OCI-LY7 (cell line): ENCODE measurements around the gene NFAM1. TPM values are rescaled to one million over a fixed set of nuclear protein-coding genes. Genes with fewer than 3 reads are reported as not detected.

Source experiments
- BruUV-seq: library from RNA; stranded (reverse); fragments of 400-500 nt; replicated peaks from 2 replicates; lab custom pipeline; 2021; lab: Mats Ljungman, UMichigan
- CTCF ChIA-PET: fragments of 300-600 bp; sonication (Branson Sonifier 250); formaldehyde crosslinking; loops from one replicate; lab custom pipeline; 2022; ENCODE audit warnings: antibody characterized with exemption; ENCODE audit not compliant: unreplicated experiment; lab: Charles Lee
- POLR2A ChIA-PET: fragments of 300-600 bp; sonication (Branson Sonifier 250); formaldehyde crosslinking; loops from one replicate; lab custom pipeline; 2022; ENCODE audit warnings: antibody characterized with exemption; lab: Charles Lee
- DNase-seq: peaks from one replicate; pipeline ENCODE4 v3.0.0-alpha.2; 2015; ENCODE audit warnings: low spot score
- H2AFZ ChIP-seq: fragments of 200-600 bp; sonication (generic), shearing (Covaris generic); 2 replicates; pipeline ENCODE4 v1.6.1; 2014; ENCODE audit warnings: mild to moderate bottlenecking, antibody characterized with exemption, low read length, moderate library complexity
- H3K27ac ChIP-seq: fragments of 200-600 bp; sonication (generic); 2 replicates; pipeline ENCODE4 v1.5.1; 2014; ENCODE audit warnings: mixed run types, low read depth, mild to moderate bottlenecking, moderate library complexity, low read length, inconsistent platforms; ENCODE audit not compliant: poor library complexity, severe bottlenecking
- H3K36me3 ChIP-seq: fragments of 200-600 bp; sonication (generic); 2 replicates; pipeline ENCODE4 v1.6.1; 2014; ENCODE audit warnings: mild to moderate bottlenecking, antibody characterized with exemption, low read length, moderate library complexity, mixed read lengths; ENCODE audit not compliant: insufficient read depth
- H3K4me1 ChIP-seq: fragments of 200-600 bp; sonication (generic); 2 replicates; pipeline ENCODE4 v1.5.1; 2014; ENCODE audit warnings: mild to moderate bottlenecking, low read length; ENCODE audit not compliant: insufficient read depth, poor library complexity, severe bottlenecking
- H3K4me2 ChIP-seq: fragments of 200-600 bp; sonication (generic); 2 replicates; pipeline ENCODE4 v1.6.1; 2014; ENCODE audit warnings: mild to moderate bottlenecking, low read length
- H3K4me3 ChIP-seq: fragments of 200-600 bp; sonication (generic); 2 replicates; pipeline ENCODE4 v1.5.1; 2014; ENCODE audit warnings: mild to moderate bottlenecking, low read depth, low read length; ENCODE audit not compliant: poor library complexity, severe bottlenecking
- H3K79me2 ChIP-seq: fragments of 200-600 bp; sonication (generic); 2 replicates; pipeline ENCODE4 v1.6.1; 2016; ENCODE audit warnings: low read depth, mild to moderate bottlenecking, low read length, moderate library complexity, mixed read lengths; ENCODE audit not compliant: insufficient read depth
- H3K9me2 ChIP-seq: fragments of 200-600 bp; sonication (generic); 2 replicates; pipeline ENCODE4 v1.6.1; 2016; ENCODE audit warnings: mild to moderate bottlenecking, low read length, mixed read lengths; ENCODE audit not compliant: insufficient read depth
- H3K9me3 ChIP-seq: fragments of 200-600 bp; sonication (generic); 2 replicates; pipeline ENCODE4 v1.6.1; 2014; ENCODE audit warnings: mild to moderate bottlenecking, mixed run types, low read length, mixed read lengths
- H4K20me1 ChIP-seq: fragments of 200-600 bp; sonication (generic); 2 replicates; pipeline ENCODE4 v1.6.1; 2014; ENCODE audit warnings: mild to moderate bottlenecking, antibody characterized with exemption, low read length, moderate library complexity, mixed read lengths; ENCODE audit not compliant: insufficient read depth
- EZH2phosphoT487 ChIP-seq: fragments of 200-600 bp; sonication (generic); IDR thresholded peaks from 2 replicates; pipeline ENCODE4 v1.6.1; 2018; ENCODE audit warnings: low read depth, borderline replicate concordance, mild to moderate bottlenecking, mixed run types, antibody characterized with exemption, low read length, moderate library complexity, mixed read lengths
- intact Hi-C: fragments of 100-400 bp; cut with micrococcal nuclease; formaldehyde crosslinking; loops from one replicate; pipeline ENCODE4 v1.10.0; 2022; ENCODE audit not compliant: unreplicated experiment
- total RNA-seq, 2 experiments: library from RNA; depleted of rRNA in 1 of 2; stranded (reverse); fragments of >200 nt in 1 of 2; shearing (Covaris generic) in 1 of 2; gene quantifications; 2 replicates each; pipeline ENCODE4 v1.2.3, GENCODE V29; 2014 to 2022
- TF ChIP-seq, protein P1 (sequence below): fragments of 200-600 bp; sonication (generic); conservative IDR thresholded peaks from 2 replicates; pipeline ENCODE4 v1.5.1; 2014; ENCODE audit warnings: mild to moderate bottlenecking, antibody characterized with exemption, low read length, moderate library complexity, mixed read lengths

NFAM1 gene
- total RNA-seq, 2 experiments from 2014 or later: 0.16 to 0.88 TPM

DNA sequence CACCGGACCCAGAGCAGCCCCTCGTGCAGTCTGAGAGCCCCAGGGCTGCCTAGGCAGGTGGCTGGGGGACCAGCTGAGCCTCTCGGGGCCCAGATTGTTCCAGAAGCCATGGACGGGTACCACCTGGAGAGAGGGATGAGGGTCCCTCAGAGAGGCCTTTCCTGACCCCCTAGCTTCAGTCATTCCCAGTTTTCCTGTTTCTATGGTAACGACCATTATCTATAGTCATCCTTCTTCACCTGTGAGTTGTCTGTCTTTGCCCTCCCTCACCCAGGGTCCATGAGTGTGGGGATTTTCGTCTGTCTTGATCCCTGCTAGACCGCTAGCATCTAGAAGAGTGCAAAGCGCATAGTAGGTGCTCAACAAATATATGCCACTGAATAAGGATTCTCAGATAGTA lies 85.5 kb downstream of the NFAM1 start:
- H3K9me3 ChIP-seq: no peaks in the 10 kb centered on the region
- no peaks in the 10 kb centered on the region for H3K79me2 ChIP-seq
- no peak overlapping the region for H3K27ac ChIP-seq
- no peak overlapping the region for H2AFZ ChIP-seq
- intact Hi-C loops: no loop called here
- ChIA-PET CTCF (no interaction called here), POLR2A (no interaction called here)
- H3K36me3 ChIP-seq: no peaks in the 10 kb centered on the region
- TF ChIP-seq, protein P1, sequence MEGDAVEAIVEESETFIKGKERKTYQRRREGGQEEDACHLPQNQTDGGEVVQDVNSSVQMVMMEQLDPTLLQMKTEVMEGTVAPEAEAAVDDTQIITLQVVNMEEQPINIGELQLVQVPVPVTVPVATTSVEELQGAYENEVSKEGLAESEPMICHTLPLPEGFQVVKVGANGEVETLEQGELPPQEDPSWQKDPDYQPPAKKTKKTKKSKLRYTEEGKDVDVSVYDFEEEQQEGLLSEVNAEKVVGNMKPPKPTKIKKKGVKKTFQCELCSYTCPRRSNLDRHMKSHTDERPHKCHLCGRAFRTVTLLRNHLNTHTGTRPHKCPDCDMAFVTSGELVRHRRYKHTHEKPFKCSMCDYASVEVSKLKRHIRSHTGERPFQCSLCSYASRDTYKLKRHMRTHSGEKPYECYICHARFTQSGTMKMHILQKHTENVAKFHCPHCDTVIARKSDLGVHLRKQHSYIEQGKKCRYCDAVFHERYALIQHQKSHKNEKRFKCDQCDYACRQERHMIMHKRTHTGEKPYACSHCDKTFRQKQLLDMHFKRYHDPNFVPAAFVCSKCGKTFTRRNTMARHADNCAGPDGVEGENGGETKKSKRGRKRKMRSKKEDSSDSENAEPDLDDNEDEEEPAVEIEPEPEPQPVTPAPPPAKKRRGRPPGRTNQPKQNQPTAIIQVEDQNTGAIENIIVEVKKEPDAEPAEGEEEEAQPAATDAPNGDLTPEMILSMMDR: no peak
- TF ChIP-seq EZH2phosphoT487: no peak
- H3K4me1 ChIP-seq: no peaks in the 10 kb centered on the region
- no TSS peak for BruUV-seq
- no peaks in the 10 kb centered on the region for H4K20me1 ChIP-seq
- no peak overlapping the region for H3K4me3 ChIP-seq
- DNase-seq: no peak
- no peaks in the 10 kb centered on the region for H3K9me2 ChIP-seq
- no peak overlapping the region for H3K4me2 ChIP-seq

DNA sequence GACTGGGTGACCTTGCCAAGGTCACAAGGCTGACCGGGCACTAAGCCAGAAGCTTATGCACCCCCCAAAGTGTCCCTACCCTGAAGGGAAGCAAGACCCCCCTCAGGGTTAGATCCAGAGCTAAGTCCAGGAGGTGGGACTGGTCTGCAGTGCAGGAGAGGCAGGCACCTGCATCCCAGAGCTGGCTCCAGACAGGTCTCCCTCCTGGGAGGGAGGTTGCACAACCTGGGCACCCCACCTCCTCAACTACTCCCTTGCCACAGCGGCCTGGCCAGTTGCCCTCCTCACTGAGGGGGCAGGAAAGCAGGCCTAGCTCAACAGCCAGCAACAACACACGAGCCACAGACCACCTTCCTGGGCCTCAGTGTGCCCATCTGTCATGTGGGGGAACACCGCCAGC lies 86.7 kb downstream of the NFAM1 start:
- no peak overlapping the region for H2AFZ ChIP-seq
- TF ChIP-seq, protein P1: no peak
- TF ChIP-seq EZH2phosphoT487: no peak
- no TSS peak for BruUV-seq
- H3K9me3 ChIP-seq: no peaks in the 10 kb centered on the region
- H3K36me3 ChIP-seq: no peaks in the 10 kb centered on the region
- ChIA-PET POLR2A (interaction anchor here (0.6 kb wide), 1 partner anchor 283 kb away, joined by 3 read pairs; no protein-coding TSS in a partner anchor), CTCF (no interaction called here)
- H3K27ac ChIP-seq: no peak overlapping the region
- H4K20me1 ChIP-seq: no peaks in the 10 kb centered on the region
- no peaks in the 10 kb centered on the region for H3K79me2 ChIP-seq
- DNase-seq: no peak
- H3K4me1 ChIP-seq: no peaks in the 10 kb centered on the region
- H3K9me2 ChIP-seq: no peaks in the 10 kb centered on the region
- intact Hi-C loops: no loop called here
- H3K4me3 ChIP-seq: no peak overlapping the region
- no peak overlapping the region for H3K4me2 ChIP-seq

GRCh38 chr22:42344361-42344905 lies 87.8 kb downstream of the NFAM1 start:
- ChIA-PET CTCF (no interaction called here), POLR2A (no interaction called here)
- H3K79me2 ChIP-seq: no peaks in the 10 kb centered on the region
- H3K4me1 ChIP-seq: no peaks in the 10 kb centered on the region
- BruUV-seq: no TSS peak
- H3K36me3 ChIP-seq: no peaks in the 10 kb centered on the region
- H3K9me3 ChIP-seq: no peaks in the 10 kb centered on the region
- H3K4me3 ChIP-seq: no peak overlapping the region
- DNase-seq: no peak
- H3K4me2 ChIP-seq: no peak overlapping the region
- TF ChIP-seq, protein P1: no peak
- TF ChIP-seq EZH2phosphoT487: no peak
- no peaks in the 10 kb centered on the region for H3K9me2 ChIP-seq
- no peak overlapping the region for H2AFZ ChIP-seq
- intact Hi-C loops: no loop called here
- H3K27ac ChIP-seq: no peak overlapping the region
- H4K20me1 ChIP-seq: no peaks in the 10 kb centered on the region
